Parietal lobe (tissue), 1 donor: Measurements from ENCODE around the gene CHI3L1. TPM values are rescaled to one million over a fixed set of nuclear protein-coding genes. Genes with fewer than 3 reads are reported as not detected.

Experiments used
- total RNA-seq: library from RNA; depleted of rRNA; stranded (reverse); fragments of >200 nt; gene quantifications from one replicate; pipeline ENCODE4 v1.2.3, GENCODE V29; 2014

CHI3L1 gene
- 0.63 TPM for total RNA-seq

GRCh38 chr1:203186446-203187303 lies at the start of gene CHI3L1:
Gene CHI3L1 (minus strand): TSS chr1:203186704. CDS start chr1:203186623, 81 bp downstream.

GRCh38 chr1:203229471-203230135 lies 43.1 kb upstream of the CHI3L1 start, which contains the start of gene CHIT1:
Gene CHIT1 (minus strand): TSS chr1:203229673. CDS start chr1:203229636, 37 bp downstream.

DNA sequence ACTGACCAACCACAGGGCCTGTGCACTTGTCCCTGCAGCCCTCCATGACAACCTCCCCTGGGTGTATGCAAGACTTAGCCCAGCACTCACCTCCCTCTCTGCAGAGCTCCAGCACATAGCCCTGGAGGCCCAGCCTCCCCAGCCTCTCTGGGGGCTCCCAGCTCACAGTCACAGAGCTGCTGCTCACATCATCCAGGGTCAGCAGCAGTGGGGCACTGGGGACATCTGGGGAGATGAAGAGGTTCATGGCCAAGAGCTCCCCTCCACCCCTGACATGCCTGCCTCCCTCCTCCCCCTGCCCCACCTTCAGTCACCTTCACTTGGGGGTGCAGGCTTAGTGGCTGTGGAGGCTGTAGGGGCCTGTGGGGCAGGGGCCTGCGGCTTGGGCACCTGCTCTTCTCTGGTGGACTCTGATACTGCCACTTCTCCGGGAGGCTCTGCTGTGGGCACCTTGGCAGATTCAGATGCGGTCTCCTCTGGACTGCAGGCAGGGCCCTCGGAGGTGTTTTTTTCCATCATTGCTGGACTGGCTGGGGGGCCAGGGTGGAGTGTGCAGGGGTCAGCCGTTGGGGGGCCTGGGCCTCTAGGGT lies 11.2 kb downstream of the CHI3L1 start, which contains the start of gene MYBPH:
TSS of gene MYBPH (minus strand) at position 590 of the 590 bp plus-strand sequence. CDS start at position 519, 71 bp downstream.

Other genes starting within 250 kb of the CHI3L1 start
- 39.1 TPM for gene ADIPOR1, start 228.4 kb downstream of the CHI3L1 start, total RNA-seq
- gene CYB5R1, start 219.4 kb downstream of the CHI3L1 start, total RNA-seq: 25.7 TPM
- gene TMEM183A, start 179.3 kb downstream of the CHI3L1 start, total RNA-seq: 115 TPM
- gene PPFIA4, start 160.2 kb downstream of the CHI3L1 start, total RNA-seq: 44.1 TPM
- gene MYOG, start 100.7 kb downstream of the CHI3L1 start, total RNA-seq: not detected
- 21.9 TPM for gene ADORA1, start 59.0 kb downstream of the CHI3L1 start, total RNA-seq
- not detected for gene MYBPH, start 10.9 kb downstream of the CHI3L1 start, total RNA-seq
- not detected for gene CHIT1, start 43.0 kb upstream of the CHI3L1 start, total RNA-seq
- gene BTG2, start 118.8 kb upstream of the CHI3L1 start, total RNA-seq: 8.5 TPM
- not detected for gene FMOD, start 164.4 kb upstream of the CHI3L1 start, total RNA-seq